HG02938 (cell line): ENCODE measurements around the gene GCH1.
A peak's percentile ranks its signal among the peaks of the same experiment; 100 is the strongest.

Source experiments
- ATAC-seq: cut with Tn5 transposase; IDR thresholded peaks from one replicate; pipeline ENCODE4 v1.9.1; 2021; ENCODE audit warnings: mild to moderate bottlenecking, moderate library complexity; ENCODE audit not compliant: unreplicated experiment

Gene GCH1

GRCh38 chr14:54829486-54830224 is 73.0 kb downstream of the GCH1 start:
- ATAC-seq = no peak

DNA sequence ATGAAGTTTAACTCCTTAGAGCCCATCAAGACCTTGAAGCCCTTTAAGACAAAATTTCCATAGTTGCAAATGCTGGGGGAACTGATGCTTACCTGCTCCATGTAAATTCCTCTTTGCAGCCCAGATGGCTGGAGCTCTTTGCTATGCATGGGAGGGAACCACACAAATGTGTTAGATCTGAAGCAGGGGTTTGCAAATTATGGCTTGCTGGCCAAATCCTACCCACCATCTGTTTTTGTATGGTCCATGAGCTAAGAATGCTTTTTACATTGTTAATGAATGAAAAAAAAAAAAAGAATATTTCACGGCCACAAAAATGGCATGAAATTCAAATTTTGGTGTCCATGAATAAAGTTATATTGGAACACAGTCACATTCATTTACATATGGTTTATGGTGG is 74.6 kb downstream of the GCH1 start:
- no peak for ATAC-seq

DNA sequence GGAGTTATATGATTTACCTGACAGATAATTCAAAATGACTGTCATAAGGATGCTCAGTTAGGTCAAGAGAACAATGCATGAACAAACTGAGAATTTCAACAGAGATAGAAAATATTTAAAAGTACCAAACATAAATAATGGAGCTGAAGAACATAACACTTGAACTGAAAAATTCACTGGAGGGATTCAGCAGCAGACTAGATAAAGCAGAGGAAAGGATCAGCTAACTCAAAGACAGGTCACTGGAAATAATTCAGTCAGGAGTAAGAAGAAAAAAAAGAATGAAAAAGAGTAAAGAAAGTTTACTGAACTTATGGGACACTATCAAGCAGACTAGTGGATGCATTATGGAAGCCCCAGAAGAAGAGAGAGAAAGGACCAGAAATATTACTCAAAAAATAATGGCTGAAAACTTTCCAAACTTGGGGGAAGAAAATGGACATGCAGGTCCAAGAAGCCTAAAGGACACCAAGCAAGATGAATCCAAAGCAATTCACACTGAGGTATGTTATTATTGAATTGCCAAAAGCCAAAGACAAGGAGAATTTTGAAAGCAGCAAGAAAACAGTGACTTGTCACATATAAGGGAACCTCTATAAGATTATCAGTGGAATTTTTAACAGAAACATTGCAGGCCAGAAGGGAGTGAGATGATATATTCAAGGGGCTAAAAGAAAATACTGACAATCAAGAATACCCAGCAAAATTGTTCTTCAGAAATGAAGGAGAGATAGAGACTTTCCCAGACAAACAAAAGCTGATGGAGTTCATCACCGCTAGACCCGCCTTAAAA is 78.7 kb downstream of the GCH1 start:
- ATAC-seq = no peak

DNA sequence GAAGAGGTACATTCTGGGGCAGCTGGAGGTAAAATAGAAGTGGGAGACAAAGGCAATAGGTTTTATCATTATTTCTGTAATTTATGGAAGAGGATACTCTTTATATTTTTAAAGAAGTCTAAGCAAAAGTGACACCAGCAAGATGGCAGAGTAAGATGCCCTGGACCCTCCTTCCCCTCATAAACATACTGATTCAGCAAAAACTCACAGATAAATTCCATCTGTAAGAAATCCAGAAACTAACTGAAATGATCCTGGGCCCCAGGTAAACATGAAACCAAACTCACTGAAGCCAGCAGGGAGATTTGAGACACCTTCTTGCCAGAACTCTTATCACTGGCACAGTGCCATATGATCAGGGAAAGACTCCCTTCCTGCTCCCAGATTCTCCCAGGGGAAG is 79.9 kb downstream of the GCH1 start:
- ATAC-seq = no peak

DNA sequence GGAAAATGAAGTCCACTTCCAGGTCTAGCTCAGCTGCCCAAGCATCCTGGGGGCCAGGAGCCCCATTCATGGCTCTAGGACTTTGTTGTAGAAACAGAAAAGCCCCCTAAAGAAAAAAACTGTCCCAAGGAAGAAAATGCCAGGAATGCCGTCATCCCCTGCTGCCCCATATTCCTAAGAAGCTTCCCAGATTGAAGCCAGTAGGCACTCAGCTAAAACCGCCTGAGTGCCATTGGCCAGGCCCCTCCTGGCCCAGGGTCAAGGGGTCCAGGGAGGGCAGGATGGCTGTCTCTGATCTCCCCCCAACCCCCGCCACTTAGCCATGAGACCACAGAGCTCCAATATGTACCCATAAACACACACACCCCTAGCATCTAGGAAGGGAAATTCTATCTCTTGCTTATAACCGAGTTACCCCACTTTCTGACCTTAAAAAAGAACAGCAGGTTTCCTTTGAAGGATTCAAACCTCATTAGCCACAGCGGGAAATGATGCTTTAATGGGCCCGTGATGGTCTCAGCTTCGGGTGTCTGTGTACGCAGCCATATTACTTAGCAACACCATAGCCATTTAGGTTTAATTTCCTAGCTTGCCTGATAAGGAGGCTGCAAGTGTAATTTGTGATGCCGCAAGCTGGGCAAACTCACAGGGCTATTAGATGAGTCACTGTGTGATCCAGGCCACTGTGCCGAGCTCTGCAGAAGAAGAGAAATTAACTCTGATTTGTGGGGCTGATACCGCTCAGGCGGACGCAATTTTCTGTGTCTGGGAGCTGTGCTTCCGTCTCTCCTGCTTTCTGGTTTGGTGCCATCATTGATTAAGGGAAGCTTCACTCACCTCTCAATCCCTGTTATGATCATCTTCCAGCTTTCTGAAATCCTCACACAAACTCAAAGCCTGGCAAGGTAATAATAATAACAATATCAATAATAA is 84.2 kb downstream of the GCH1 start:
- ATAC-seq = no peak

- no peak for ATAC-seq
Measured at GRCh38 chr14:54817506-54817905, 85.1 kb downstream of the GCH1 start.

DNA sequence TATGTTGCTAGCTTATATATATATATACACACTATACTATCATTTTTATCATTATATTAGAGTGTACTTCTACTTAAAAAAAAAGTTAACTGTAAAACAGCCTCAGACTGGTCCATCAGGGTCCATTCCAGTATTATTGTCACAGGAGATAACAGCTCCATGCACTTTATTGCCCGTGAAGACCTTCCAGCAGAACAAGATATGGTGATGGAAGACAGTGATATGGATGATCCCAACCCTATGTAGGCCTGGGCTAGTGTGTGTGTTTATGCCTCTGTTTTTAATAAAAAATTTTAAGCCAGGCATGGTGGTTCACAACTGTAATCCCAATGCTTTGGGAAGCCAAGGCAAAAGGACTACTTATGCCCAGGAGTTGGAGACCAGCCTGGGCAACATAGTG is 86.2 kb downstream of the GCH1 start:
- ATAC-seq = no peak

DNA sequence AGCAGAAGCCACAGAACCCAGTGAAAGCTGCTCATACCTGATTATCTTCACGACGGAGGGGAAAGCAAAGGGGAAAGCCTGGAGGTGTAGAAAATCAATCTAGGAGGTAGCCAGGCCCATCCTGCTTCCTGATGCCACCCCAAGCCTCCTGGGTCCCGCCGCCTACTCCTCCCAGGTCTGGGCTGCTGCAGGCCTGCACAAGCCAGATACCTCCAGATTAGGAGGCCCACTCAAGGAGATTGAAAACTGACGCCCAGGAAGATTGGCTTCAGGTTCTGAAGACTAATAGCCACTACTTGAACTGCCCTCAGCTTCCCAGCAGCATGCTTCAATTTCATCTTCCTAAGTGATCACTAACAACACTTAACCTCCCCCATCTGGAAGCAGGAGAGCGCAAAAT is 87.1 kb downstream of the GCH1 start:
- ATAC-seq = no peak

GRCh38 chr14:54815016-54815415 is 87.6 kb downstream of the GCH1 start:
- ATAC-seq = no peak

DNA sequence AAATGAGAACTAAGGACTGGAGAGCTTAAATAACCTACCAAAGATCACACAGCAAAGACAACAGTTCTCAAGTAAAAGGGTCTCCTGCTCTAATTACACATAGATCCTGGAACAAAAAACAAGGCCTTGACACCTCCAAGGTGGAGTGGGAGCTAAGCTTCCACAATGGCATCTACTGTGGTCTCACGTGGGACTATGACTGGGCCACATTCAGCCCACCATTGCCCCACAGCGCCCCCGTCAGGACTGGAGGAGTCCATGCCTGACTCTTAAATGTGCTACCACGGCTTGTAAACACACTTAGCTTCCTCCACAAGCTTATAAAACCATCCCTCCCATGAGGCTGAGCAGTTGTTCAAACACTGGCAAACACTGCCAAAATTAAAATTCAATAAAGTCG is 88.5 kb downstream of the GCH1 start:
- ATAC-seq = no peak

GRCh38 chr14:54813081-54813480 is 89.5 kb downstream of the GCH1 start:
- ATAC-seq = no peak

- no peak for ATAC-seq
Measured at GRCh38 chr14:54812617-54813016, 90.0 kb downstream of the GCH1 start.

DNA sequence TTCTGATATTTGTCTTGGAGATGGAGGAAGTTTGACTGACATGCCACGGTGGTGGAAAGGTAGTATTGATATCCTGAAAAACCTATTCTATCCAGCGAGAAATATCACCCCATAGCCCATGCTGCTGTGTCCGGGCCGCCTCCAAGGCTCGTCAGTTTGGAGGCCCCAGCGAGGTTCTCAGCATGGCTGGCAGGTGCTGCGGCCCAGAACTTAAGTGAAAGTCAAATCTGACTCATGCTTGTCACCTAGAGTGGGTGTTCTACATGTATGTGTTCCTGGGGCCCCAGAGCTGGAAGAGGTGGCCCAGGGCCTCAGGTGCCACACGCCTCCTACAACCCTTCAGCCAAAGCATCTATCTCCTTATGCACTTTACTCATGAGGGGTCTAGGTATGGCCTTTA is 92.9 kb downstream of the GCH1 start:
- no peak for ATAC-seq

- ATAC-seq = no peak
Measured at GRCh38 chr14:54808326-54809161, 94.1 kb downstream of the GCH1 start.

DNA sequence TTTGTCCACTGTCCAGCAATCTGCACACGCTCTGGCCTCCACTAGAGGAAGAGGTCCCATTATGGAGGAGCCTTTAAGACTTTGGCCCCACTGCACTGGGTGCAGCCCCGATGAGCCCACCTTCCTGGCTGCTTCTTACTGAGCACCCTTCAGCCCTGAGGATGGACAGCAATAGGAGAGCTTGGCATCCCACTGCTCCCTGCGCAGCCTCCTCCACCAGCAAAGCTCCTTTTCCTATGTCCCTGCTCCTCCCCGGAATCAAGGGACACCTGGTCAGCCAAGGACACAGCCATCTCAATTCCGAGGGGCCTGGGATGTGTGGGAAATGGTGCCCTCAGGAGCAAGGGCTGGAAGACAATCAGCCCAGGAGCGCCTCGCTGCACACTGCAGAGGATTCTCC is 94.7 kb downstream of the GCH1 start:
- no peak for ATAC-seq

DNA sequence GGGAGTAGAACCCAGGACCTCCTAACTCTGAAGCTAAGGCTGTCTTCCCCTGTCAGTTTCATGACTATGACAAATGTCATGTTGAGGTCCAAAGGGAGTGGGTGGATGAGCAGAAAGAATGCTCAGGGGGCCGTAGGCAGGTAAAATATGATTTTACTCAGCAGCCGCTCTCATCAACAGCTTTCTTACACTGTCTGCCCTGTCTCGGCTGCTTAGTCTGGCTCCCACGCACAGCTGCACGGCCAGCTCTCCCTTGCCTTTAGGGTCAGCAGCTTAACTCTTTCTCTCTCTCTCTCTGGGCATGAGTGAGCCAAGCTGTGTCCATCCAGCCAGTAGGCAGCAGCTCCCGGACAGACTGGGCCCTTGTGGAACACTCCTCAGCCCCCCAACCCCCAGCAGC is 95.2 kb downstream of the GCH1 start:
- ATAC-seq = no peak

GRCh38 chr14:54806616-54807015 is 96.0 kb downstream of the GCH1 start:
- ATAC-seq = no peak

GRCh38 chr14:54805445-54806322 is 96.9 kb downstream of the GCH1 start:
- ATAC-seq = peak; percentile 63

- ATAC-seq = no peak
Measured at GRCh38 chr14:54805070-54805444, 97.6 kb downstream of the GCH1 start.
